Right lobe of liver (tissue), 4 donors: ENCODE results near the gene TMEM123.

ENCODE experiments used
- POLR2A ChIP-seq: fragments of 450-650 bp; IDR thresholded peaks from one replicate; pipeline ENCODE4 v1.6.1; 2017; ENCODE audit warnings: antibody characterized with exemption, mild to moderate bottlenecking
- TF ChIP-seq, protein P1 (sequence below), 4 donors: fragments of 200-600 bp in 3 of 4; fragments of 450-650 bp in 1 of 4; IDR thresholded peaks; one replicate each; pipeline versions ENCODE4 v1.5.1 to v1.8.0; 2016 to 2022; ENCODE audit warnings: antibody characterized with exemption in 4 of 4, mild to moderate bottlenecking in 2 of 4
- donor health status: DM: no; HTN: no; CAD: no.
- donor health status: DM: no; HTN: no; CAD: no.
- donor health status: DM: no; HTN: yes; CAD: no.

DNA sequence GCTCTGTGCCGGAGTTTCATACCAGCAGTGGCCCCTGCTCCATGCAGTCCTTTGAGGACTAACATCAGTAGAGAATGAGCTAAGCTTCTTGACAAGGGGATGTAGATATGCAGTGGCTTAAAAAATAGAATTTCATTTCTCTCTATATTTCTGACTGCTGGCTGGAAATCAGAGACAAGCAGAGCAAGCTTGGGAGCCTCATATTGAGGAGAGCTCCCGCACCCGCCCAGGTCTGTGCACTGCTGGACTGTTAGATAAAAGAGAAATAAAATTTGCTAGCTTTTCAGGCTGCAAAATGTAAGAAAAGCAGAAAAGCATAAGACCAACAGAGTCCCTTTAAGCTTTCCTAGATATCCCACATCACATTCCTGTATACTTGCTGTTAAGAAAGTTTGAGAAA, 46.6 kb upstream of the TMEM123 start:
- TF ChIP-seq, protein P1, sequence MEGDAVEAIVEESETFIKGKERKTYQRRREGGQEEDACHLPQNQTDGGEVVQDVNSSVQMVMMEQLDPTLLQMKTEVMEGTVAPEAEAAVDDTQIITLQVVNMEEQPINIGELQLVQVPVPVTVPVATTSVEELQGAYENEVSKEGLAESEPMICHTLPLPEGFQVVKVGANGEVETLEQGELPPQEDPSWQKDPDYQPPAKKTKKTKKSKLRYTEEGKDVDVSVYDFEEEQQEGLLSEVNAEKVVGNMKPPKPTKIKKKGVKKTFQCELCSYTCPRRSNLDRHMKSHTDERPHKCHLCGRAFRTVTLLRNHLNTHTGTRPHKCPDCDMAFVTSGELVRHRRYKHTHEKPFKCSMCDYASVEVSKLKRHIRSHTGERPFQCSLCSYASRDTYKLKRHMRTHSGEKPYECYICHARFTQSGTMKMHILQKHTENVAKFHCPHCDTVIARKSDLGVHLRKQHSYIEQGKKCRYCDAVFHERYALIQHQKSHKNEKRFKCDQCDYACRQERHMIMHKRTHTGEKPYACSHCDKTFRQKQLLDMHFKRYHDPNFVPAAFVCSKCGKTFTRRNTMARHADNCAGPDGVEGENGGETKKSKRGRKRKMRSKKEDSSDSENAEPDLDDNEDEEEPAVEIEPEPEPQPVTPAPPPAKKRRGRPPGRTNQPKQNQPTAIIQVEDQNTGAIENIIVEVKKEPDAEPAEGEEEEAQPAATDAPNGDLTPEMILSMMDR (IDR thresholded peaks at IDR 0.05): no peak
- no peak for TF ChIP-seq POLR2A
